Neural progenitor cell (in vitro differentiated cells): ENCODE results near the gene CGB1. TPM values are rescaled to one million over a fixed set of nuclear protein-coding genes. Genes with fewer than 3 reads are reported as not detected.
A peak's percentile ranks its signal among the peaks of the same experiment; 100 is the strongest.
"Not testable (repeated sequence)": the region's sequence is repeated elsewhere in the genome, so short reads cannot be mapped to it uniquely, and the experiment has no call there.

Source experiments
- DNase-seq: peaks from one replicate; pipeline ENCODE4 v3.0.0-alpha.2; 2016; ENCODE audit warnings: low spot score
- H2AFZ ChIP-seq: fragments of 200-600 bp; sonication (generic); replicated peaks from 2 replicates; pipeline ENCODE4 v1.6.1; 2016; ENCODE audit warnings: antibody characterized with exemption
- H3F3A ChIP-seq: fragments of 200-600 bp; sonication (generic); 2 replicates; pipeline ENCODE4 v1.6.1; 2016; ENCODE audit warnings: antibody characterized with exemption, low read depth
- H3K27ac ChIP-seq: fragments of 200-600 bp; sonication (generic); 2 replicates; pipeline ENCODE4 v1.5.1; 2016; ENCODE audit warnings: mild to moderate bottlenecking
- H3K27me3 ChIP-seq: fragments of 200-600 bp; sonication (generic); 2 replicates; pipeline ENCODE4 v1.6.1; 2016; ENCODE audit warnings: mild to moderate bottlenecking, moderate library complexity
- H3K36me3 ChIP-seq: fragments of 200-600 bp; sonication (generic); 2 replicates; pipeline ENCODE4 v1.5.1; 2016
- H3K4me1 ChIP-seq: fragments of 200-600 bp; sonication (generic); 2 replicates; pipeline ENCODE4 v1.6.1; 2016; ENCODE audit warnings: mixed run types
- H3K4me2 ChIP-seq: fragments of 200-600 bp; sonication (generic); 2 replicates; pipeline ENCODE4 v1.6.1; 2016
- H3K4me3 ChIP-seq: fragments of 200-600 bp; sonication (generic); 2 replicates; pipeline ENCODE4 v1.5.1; 2016
- H3K79me2 ChIP-seq: fragments of 200-600 bp; sonication (generic); 2 replicates; pipeline ENCODE4 v1.6.1; 2016; ENCODE audit warnings: low read depth
- H3K9ac ChIP-seq: fragments of 200-600 bp; sonication (generic); 2 replicates; pipeline ENCODE4 v1.6.1; 2016
- H3K9me3 ChIP-seq: fragments of 200-600 bp; sonication (generic); 2 replicates; pipeline ENCODE4 v1.5.1; 2016; ENCODE audit warnings: low read depth
- H4K20me1 ChIP-seq: fragments of 200-600 bp; sonication (generic); 2 replicates; pipeline ENCODE4 v1.6.1; 2016; ENCODE audit warnings: low read depth
- H3K27ac Mint-ChIP-seq: 3 replicates; pipeline ENCODE4 v1.8.0; 2021; ENCODE audit warnings: mixed read lengths
- H3K27me3 Mint-ChIP-seq: 2 replicates; pipeline ENCODE4 v1.8.0; 2022; ENCODE audit warnings: low read depth, mild to moderate bottlenecking, inconsistent platforms, moderate library complexity, mixed read lengths; ENCODE audit not compliant: insufficient read depth
- H3K36me3 Mint-ChIP-seq: 3 replicates; pipeline ENCODE4 v1.8.0; 2021; ENCODE audit warnings: mixed read lengths
- H3K4me1 Mint-ChIP-seq: 3 replicates; pipeline ENCODE4 v1.8.0; 2021; ENCODE audit warnings: mixed read lengths
- H3K4me3 Mint-ChIP-seq: 3 replicates; pipeline ENCODE4 v1.8.0; 2021; ENCODE audit warnings: mild to moderate bottlenecking, moderate library complexity, mixed read lengths
- H3K9me3 Mint-ChIP-seq: 3 replicates; pipeline ENCODE4 v1.8.0; 2020; ENCODE audit warnings: mixed read lengths
- CTCF ChIP-seq: fragments of 200-600 bp; sonication (generic); IDR thresholded peaks from 2 replicates; pipeline ENCODE4 v1.5.1; 2017; ENCODE audit warnings: antibody characterized with exemption, mild to moderate bottlenecking
- EZH2 ChIP-seq: fragments of 200-600 bp; sonication (generic); IDR thresholded peaks from 2 replicates; pipeline ENCODE4 v1.6.1; 2017; ENCODE audit warnings: antibody characterized with exemption, mild to moderate bottlenecking, moderate library complexity
- EZH2phosphoT487 ChIP-seq: fragments of 200-600 bp; sonication (generic); IDR thresholded peaks from 2 replicates; pipeline ENCODE4 v1.6.1; 2017; ENCODE audit warnings: antibody characterized with exemption
- total RNA-seq: library from RNA; depleted of rRNA; stranded (reverse); fragments of >200 nt; gene quantifications from 2 replicates; pipeline ENCODE4 v1.2.3, GENCODE V29; 2015; ENCODE audit warnings: low replicate concordance

Gene CGB1
- total RNA-seq = not detected in 2 replicates

- not testable (repeated sequence) for H3K4me1 ChIP-seq, H3K9ac ChIP-seq, H3K9me3 Mint-ChIP-seq, H3K27me3 ChIP-seq, H3K27ac Mint-ChIP-seq, H3K4me2 ChIP-seq, H3K36me3 Mint-ChIP-seq, H3K36me3 ChIP-seq, H3K27ac ChIP-seq, H3F3A ChIP-seq, H2AFZ ChIP-seq, H4K20me1 ChIP-seq, H3K79me2 ChIP-seq, H3K27me3 Mint-ChIP-seq, H3K4me3 ChIP-seq, H3K4me1 Mint-ChIP-seq, H3K9me3 ChIP-seq
- TF ChIP-seq CTCF = peak; percentile 51
- H3K4me3 Mint-ChIP-seq = peak within 1 kb of the TSS; percentile 62
- peak; percentile 44 for DNase-seq
Observed at GRCh38 chr19:49036815-49037214, at the start of gene CGB1. CGB1 (minus strand) TSS chr19:49036895; CDS start chr19:49036711, 184 bp downstream.

- Mint-ChIP-seq H3K4me3 (peak overlapping the region; percentile 97), H3K36me3 (peaks cover 16% of the 10 kb centered on the region), H3K27me3 (peaks cover 2% of the 10 kb centered on the region), H3K4me1 (peaks cover 20% of the 10 kb centered on the region), H3K9me3 (no peaks in the 10 kb centered on the region), H3K27ac (peak overlapping the region; percentile 94)
- H3F3A ChIP-seq = peaks cover 14% of the 10 kb centered on the region
- no peak overlapping the region for H2AFZ ChIP-seq
- H4K20me1 ChIP-seq = peaks cover 59% of the 10 kb centered on the region
- no peak for DNase-seq
- peaks cover 18% of the 10 kb centered on the region for H3K4me1 ChIP-seq
- H3K27me3 ChIP-seq = peaks cover 4% of the 10 kb centered on the region
- H3K9me3 ChIP-seq = no peaks in the 10 kb centered on the region
- peak overlapping the region; percentile 100 for H3K4me2 ChIP-seq
- peak overlapping the region; percentile 89 for H3K4me3 ChIP-seq
- peaks cover 59% of the 10 kb centered on the region for H3K79me2 ChIP-seq
- peak overlapping the region; percentile 96 for H3K9ac ChIP-seq
- TF ChIP-seq CTCF (no peak), EZH2phosphoT487 (no peak), EZH2 (no peak)
- H3K36me3 ChIP-seq = peaks cover 7% of the 10 kb centered on the region
- no peak overlapping the region for H3K27ac ChIP-seq
Observed at GRCh38 chr19:49086296-49086695, 49.6 kb upstream of the CGB1 start.

GRCh38 chr19:49085868-49086232 lies 49.2 kb upstream of the CGB1 start:
- Histone ChIP-seq H3F3A (peaks cover 14% of the 10 kb centered on the region), H4K20me1 (peaks cover 54% of the 10 kb centered on the region), H3K4me1 (peaks cover 18% of the 10 kb centered on the region), H3K27ac (peak overlapping the region; percentile 93), H3K27me3 (peaks cover 7% of the 10 kb centered on the region), H3K4me3 (peak overlapping the region; percentile 89), H3K9me3 (no peaks in the 10 kb centered on the region), H3K4me2 (peak overlapping the region; percentile 100), H3K36me3 (peaks cover 6% of the 10 kb centered on the region), H3K79me2 (peaks cover 56% of the 10 kb centered on the region), H2AFZ (peak overlapping the region; percentile 83), H3K9ac (peak overlapping the region; percentile 96)
- peak overlapping the region; percentile 94 for H3K27ac Mint-ChIP-seq
- TF ChIP-seq CTCF (no peak), EZH2 (no peak), EZH2phosphoT487 (no peak)
- H3K9me3 Mint-ChIP-seq = no peaks in the 10 kb centered on the region
- peaks cover 20% of the 10 kb centered on the region for H3K4me1 Mint-ChIP-seq
- peaks cover 3% of the 10 kb centered on the region for H3K27me3 Mint-ChIP-seq
- peak overlapping the region; percentile 97 for H3K4me3 Mint-ChIP-seq
- DNase-seq = no peak
- peaks cover 15% of the 10 kb centered on the region for H3K36me3 Mint-ChIP-seq
